ENCODE results near the gene MRNIP.

DNA sequence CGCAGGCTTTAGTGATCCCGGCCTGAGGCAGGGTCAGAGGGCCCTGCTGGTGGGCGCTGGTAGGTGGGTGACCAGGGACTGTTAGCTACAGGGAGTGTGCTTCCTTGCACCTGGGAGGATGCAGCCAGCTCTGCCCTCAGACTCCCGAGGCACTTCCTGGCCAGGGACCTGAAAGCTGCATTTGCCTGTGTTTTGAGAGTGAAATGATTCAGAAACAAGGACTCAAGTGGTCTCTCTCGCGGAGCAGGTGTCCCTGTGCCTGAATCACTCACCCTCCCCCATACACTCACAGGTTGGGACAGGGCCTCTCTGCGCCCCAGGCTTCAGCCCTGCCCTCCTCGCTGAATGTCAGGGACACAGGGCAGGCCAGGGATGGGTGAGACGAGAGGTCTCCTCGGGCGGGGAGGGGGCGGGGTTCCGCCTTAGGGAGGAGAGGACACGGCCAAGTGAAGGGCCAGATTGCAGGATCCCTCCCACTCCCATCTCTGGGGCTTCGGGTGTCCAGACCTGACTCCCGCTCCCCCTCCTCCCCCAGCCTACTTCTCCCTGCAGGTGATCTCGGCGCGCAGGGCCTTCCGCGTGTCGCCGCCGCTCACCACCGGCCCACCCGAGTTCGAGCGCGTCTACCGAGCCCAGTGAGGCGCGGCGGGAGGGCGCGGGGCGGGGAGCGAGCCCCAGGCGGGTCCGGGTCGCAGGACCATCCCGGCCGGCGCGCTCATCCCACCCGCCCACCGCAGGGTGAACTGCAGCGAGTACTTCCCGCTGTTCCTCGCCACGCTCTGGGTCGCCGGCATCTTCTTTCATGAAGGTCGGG lies 63.4 kb downstream of the MRNIP start:
- TF ChIP-seq, protein P1, sequence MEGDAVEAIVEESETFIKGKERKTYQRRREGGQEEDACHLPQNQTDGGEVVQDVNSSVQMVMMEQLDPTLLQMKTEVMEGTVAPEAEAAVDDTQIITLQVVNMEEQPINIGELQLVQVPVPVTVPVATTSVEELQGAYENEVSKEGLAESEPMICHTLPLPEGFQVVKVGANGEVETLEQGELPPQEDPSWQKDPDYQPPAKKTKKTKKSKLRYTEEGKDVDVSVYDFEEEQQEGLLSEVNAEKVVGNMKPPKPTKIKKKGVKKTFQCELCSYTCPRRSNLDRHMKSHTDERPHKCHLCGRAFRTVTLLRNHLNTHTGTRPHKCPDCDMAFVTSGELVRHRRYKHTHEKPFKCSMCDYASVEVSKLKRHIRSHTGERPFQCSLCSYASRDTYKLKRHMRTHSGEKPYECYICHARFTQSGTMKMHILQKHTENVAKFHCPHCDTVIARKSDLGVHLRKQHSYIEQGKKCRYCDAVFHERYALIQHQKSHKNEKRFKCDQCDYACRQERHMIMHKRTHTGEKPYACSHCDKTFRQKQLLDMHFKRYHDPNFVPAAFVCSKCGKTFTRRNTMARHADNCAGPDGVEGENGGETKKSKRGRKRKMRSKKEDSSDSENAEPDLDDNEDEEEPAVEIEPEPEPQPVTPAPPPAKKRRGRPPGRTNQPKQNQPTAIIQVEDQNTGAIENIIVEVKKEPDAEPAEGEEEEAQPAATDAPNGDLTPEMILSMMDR (IDR thresholded peaks at IDR 0.05; ENCODE audit: insufficient read depth, low read length, poor library complexity, severe bottlenecking): no peak
- no peak for TF ChIP-seq EZH2phosphoT487 (conservative IDR thresholded peaks at IDR 0.05; ENCODE audit: low read length)

Measured in SU-DHL-6 (cell line).